Body of pancreas (tissue), 4 donors: ENCODE measurements around the gene RASGRP3.

Source experiments
- CTCF ChIP-seq, 7 experiments: fragments of 450-650 bp in 4 of 7; fragments of 200-600 bp in 3 of 7; sonication (generic) in 3 of 7; IDR thresholded peaks; one replicate each; pipeline ENCODE4 v1.5.1; 2016 to 2019; ENCODE audit warnings: antibody characterized with exemption in 7 of 7
- POLR2A ChIP-seq, 3 donors: fragments of 450-650 bp; IDR thresholded peaks; one replicate each; pipeline ENCODE4 v1.6.1; 2016; ENCODE audit warnings: antibody characterized with exemption in 3 of 3, mild to moderate bottlenecking in 2 of 3

- TF ChIP-seq CTCF (IDR thresholded peaks at IDR 0.05) (no peak), POLR2A (IDR thresholded peaks at IDR 0.05) (no peak)
These were observed 46.1 kb downstream of the RASGRP3 start for GRCh38 chr2:33522576-33522975.
